Right renal cortex interstitium (tissue), 3 donors: ENCODE results near the gene MAPRE3. TPM values are rescaled to one million over a fixed set of nuclear protein-coding genes. Genes with fewer than 3 reads are reported as not detected.

Experiments
- DNase-seq, 3 donors: peaks; one replicate each; pipeline ENCODE4 v3.0.0-alpha.2; 2013; ENCODE audit warnings: low read depth in 3 of 3, low spot score in 2 of 3
- polyA plus RNA-seq, 3 donors: library from polyadenylated mRNA; unstranded; fragments of 120-200 nt; gene quantifications; one replicate each; pipeline ENCODE4 v1.2.1, GENCODE V29; 2013; ENCODE audit not compliant: insufficient read length in 3 of 3

The MAPRE3 gene
- polyA plus RNA-seq, 3 donors: 10.6 to 11.9 (median 11.4) TPM

GRCh38 chr2:26982102-26982742 is 11.8 kb downstream of the MAPRE3 start:
- no peak for DNase-seq

- DNase-seq: no peak
Observed at GRCh38 chr2:26983746-26984145, 13.3 kb downstream of the MAPRE3 start.

GRCh38 chr2:26985807-26986206 is 15.4 kb downstream of the MAPRE3 start:
- DNase-seq: no peak

- DNase-seq: no peak
Observed at GRCh38 chr2:26986576-26986975, 16.1 kb downstream of the MAPRE3 start.

- DNase-seq: no peak
Observed at GRCh38 chr2:26988058-26988860, 17.8 kb downstream of the MAPRE3 start.

- DNase-seq: no peak
Observed at GRCh38 chr2:26989156-26989555, 18.7 kb downstream of the MAPRE3 start.

- no peak for DNase-seq
Observed at GRCh38 chr2:26991717-26992116, 21.3 kb downstream of the MAPRE3 start.

GRCh38 chr2:26993768-26994167 is 23.3 kb downstream of the MAPRE3 start:
- DNase-seq: no peak

GRCh38 chr2:26994983-26995382 is 24.5 kb downstream of the MAPRE3 start:
- DNase-seq: no peak

GRCh38 chr2:26997394-26997793 is 27.0 kb downstream of the MAPRE3 start:
- DNase-seq: no peak

GRCh38 chr2:26998323-26998722 is 27.9 kb downstream of the MAPRE3 start:
- no peak for DNase-seq

- no peak for DNase-seq
Observed at GRCh38 chr2:27000228-27000627, 29.8 kb downstream of the MAPRE3 start.

- no peak for DNase-seq
Observed at GRCh38 chr2:27000995-27001394, 30.6 kb downstream of the MAPRE3 start.

- DNase-seq: no peak
Observed at GRCh38 chr2:27001950-27002349, 31.5 kb downstream of the MAPRE3 start.

- DNase-seq: no peak
Observed at GRCh38 chr2:27003007-27003406, 32.6 kb downstream of the MAPRE3 start.

GRCh38 chr2:27003857-27004256 is 33.4 kb downstream of the MAPRE3 start:
- no peak for DNase-seq

- no peak for DNase-seq
Observed at GRCh38 chr2:27006602-27007415, 36.4 kb downstream of the MAPRE3 start.

GRCh38 chr2:27007416-27008374 is 37.3 kb downstream of the MAPRE3 start:
- DNase-seq: no peak

GRCh38 chr2:27008678-27009077 is 38.2 kb downstream of the MAPRE3 start:
- no peak for DNase-seq

GRCh38 chr2:27009083-27009482 is 38.6 kb downstream of the MAPRE3 start:
- no peak for DNase-seq
